Thoracic aorta (tissue), 2 donors: Measurements from ENCODE around the gene RNU2-63P. TPM values are rescaled to one million over a fixed set of nuclear protein-coding genes. Genes with fewer than 3 reads are reported as not detected.

ENCODE experiments used
- ATAC-seq: fragments of 150-250 bp; one replicate; pipeline ENCODE4 v1.8.0; 2017; ENCODE audit warnings: low read depth; ENCODE audit not compliant: insufficient number of reproducible peaks, low FRiP score
- DNase-seq: peaks from one replicate; pipeline ENCODE4 v3.0.0-alpha.2; 2020; ENCODE audit warnings: low spot score
- H3K27ac ChIP-seq, 2 donors: fragments of 200-600 bp; sonication (generic); 1 replicate in 1 of 2; 2 replicates in 1 of 2; pipeline ENCODE4 v1.5.1; 2016; ENCODE audit warnings: mild to moderate bottlenecking in 2 of 2, moderate library complexity in 2 of 2
- H3K27me3 ChIP-seq: fragments of 200-600 bp; sonication (generic); replicated peaks from 2 replicates; pipeline ENCODE4 v1.6.0; 2016; ENCODE audit warnings: mild to moderate bottlenecking; ENCODE audit not compliant: insufficient read depth
- H3K36me3 ChIP-seq: fragments of 200-600 bp; sonication (generic); one replicate; pipeline ENCODE4 v1.5.1; 2016
- H3K4me1 ChIP-seq, 2 donors: fragments of 200-600 bp; sonication (generic); 1 replicate in 1 of 2; 2 replicates in 1 of 2; pipeline versions ENCODE4 v1.5.1 to v1.6.0; 2016; ENCODE audit warnings: low read depth in 2 of 2, mild to moderate bottlenecking in 1 of 2; ENCODE audit not compliant: control insufficient read depth in 1 of 2
- H3K4me3 ChIP-seq: fragments of 200-600 bp; sonication (generic); 2 replicates; pipeline ENCODE4 v1.5.1; 2016; ENCODE audit warnings: mild to moderate bottlenecking
- H3K9me3 ChIP-seq: fragments of 200-600 bp; sonication (generic); 2 replicates; pipeline ENCODE4 v1.5.1; 2016
- CTCF ChIP-seq: fragments of 200-600 bp; sonication (generic); IDR thresholded peaks from one replicate; pipeline ENCODE4 v1.5.1; 2019; ENCODE audit warnings: antibody characterized with exemption
- total RNA-seq, 2 donors: library from RNA; depleted of rRNA; stranded (reverse); fragments of >200 nt; gene quantifications; one replicate each; pipeline versions ENCODE4 v1.1.0 to v1.2.3, GENCODE V29; 2016

Gene RNU2-63P
- total RNA-seq, 2 donors from 2014 or later, result not detected

GRCh38 chr2:88038263-88039105, 22.1 kb upstream of the RNU2-63P start:
- TF ChIP-seq CTCF, result no peak
- Histone ChIP-seq H3K27ac (no peak overlapping the region), H3K4me1 (no peaks in the 10 kb centered on the region), H3K4me3 (no peak overlapping the region), H3K9me3 (no peaks in the 10 kb centered on the region), H3K27me3 (no peaks in the 10 kb centered on the region), H3K36me3 (no peaks in the 10 kb centered on the region)
- ATAC-seq, result no peak
- DNase-seq, result no peak

DNA sequence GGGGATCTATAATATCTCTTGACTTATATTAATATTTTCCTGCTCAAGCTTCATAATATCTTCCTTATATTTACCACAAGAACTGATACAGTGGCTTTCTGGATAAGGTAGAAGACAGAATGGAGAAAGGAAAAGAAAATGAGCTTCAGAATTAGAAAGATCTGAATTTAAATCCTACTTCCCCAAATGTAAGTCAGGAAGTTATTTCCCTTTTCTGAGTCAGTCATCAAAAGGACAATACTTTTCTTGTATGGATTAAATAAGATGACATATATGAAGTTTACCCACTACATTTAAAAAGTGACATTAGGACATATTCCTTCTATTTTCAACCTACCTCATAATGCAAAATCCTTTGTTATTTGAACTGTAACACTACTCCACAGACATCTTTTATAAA, 20.3 kb upstream of the RNU2-63P start:
- no peaks in the 10 kb centered on the region for H3K36me3 ChIP-seq
- H3K4me3 ChIP-seq, result no peak overlapping the region
- no peaks in the 10 kb centered on the region for H3K4me1 ChIP-seq
- ATAC-seq (no peak), DNase-seq (no peak)
- no peaks in the 10 kb centered on the region for H3K9me3 ChIP-seq
- no peak overlapping the region for H3K27ac ChIP-seq
- no peak for TF ChIP-seq CTCF
- H3K27me3 ChIP-seq, result no peaks in the 10 kb centered on the region

- Histone ChIP-seq H3K27ac (no peak overlapping the region), H3K27me3 (no peaks in the 10 kb centered on the region), H3K36me3 (no peaks in the 10 kb centered on the region), H3K4me3 (no peak overlapping the region), H3K9me3 (no peaks in the 10 kb centered on the region), H3K4me1 (no peaks in the 10 kb centered on the region)
- no peak for ATAC-seq
- TF ChIP-seq CTCF, result no peak
- DNase-seq, result no peak
Observed at GRCh38 chr2:88036182-88036581, 19.8 kb upstream of the RNU2-63P start.

DNA sequence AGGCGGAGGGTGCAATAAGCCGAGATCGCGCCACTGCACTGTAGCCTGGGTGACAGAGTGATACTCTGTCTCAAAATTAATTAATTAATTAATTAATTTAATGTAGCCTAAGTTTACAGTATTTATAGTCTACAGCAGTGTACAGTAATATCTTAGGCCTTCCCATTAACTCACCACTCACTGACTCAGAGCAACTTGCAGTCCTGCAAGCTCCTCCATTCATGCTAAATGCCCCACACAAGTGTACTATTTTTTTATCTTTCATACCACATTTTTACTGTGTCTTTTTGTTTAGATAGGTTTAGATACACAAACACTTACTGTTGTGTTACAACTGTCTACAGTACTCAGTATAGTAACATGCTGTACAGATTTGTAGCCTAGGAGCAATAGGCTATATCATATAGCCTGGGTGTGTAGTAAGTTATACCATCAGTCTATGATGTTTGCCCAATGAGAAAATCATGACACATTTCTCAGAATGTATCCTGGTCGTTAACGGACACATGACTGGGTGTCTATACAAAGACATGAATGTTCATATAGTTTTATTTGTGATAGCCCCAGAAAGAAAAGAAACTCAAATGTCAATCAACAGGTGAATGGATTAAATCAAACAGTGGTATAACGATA, 15.8 kb upstream of the RNU2-63P start:
- ATAC-seq (no peak), DNase-seq (no peak)
- H3K4me3 ChIP-seq, result no peak overlapping the region
- no peak for TF ChIP-seq CTCF
- H3K27ac ChIP-seq, result no peak overlapping the region
- no peaks in the 10 kb centered on the region for H3K27me3 ChIP-seq
- no peaks in the 10 kb centered on the region for H3K4me1 ChIP-seq
- peaks cover 13% of the 10 kb centered on the region for H3K36me3 ChIP-seq
- H3K9me3 ChIP-seq, result no peaks in the 10 kb centered on the region

DNA sequence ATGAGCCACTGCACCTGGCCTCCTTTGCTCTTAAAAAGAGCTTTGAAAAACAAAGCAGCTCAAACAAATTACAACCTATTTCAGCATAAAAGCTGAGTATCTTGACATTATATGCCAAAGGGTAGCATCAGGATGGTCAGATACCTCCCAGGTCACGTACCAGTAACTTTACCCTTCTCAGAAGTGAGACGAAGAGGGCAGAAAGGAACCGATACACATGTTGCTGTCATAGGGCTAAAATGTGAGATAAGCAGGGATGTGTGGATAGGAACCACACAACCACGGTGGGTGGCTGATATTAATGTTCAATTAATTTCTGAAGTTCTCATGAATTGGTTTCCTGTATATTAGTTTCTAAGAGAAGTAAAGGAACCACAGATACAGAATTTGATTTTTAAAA, 12.6 kb upstream of the RNU2-63P start:
- no peak for DNase-seq
- Histone ChIP-seq H3K4me3 (no peak overlapping the region), H3K27me3 (no peaks in the 10 kb centered on the region), H3K27ac (no peak overlapping the region), H3K9me3 (no peaks in the 10 kb centered on the region), H3K36me3 (peaks cover 13% of the 10 kb centered on the region), H3K4me1 (no peaks in the 10 kb centered on the region)
- TF ChIP-seq CTCF, result no peak
- no peak for ATAC-seq
